ENCODE measurements around the gene RPN2. TPM values are rescaled to one million over a fixed set of nuclear protein-coding genes. Genes with fewer than 3 reads are reported as not detected.

The RPN2 gene
- total RNA-seq, 6 donors from 2014 or later: 55.5 to 193 (median 143) TPM

DNA sequence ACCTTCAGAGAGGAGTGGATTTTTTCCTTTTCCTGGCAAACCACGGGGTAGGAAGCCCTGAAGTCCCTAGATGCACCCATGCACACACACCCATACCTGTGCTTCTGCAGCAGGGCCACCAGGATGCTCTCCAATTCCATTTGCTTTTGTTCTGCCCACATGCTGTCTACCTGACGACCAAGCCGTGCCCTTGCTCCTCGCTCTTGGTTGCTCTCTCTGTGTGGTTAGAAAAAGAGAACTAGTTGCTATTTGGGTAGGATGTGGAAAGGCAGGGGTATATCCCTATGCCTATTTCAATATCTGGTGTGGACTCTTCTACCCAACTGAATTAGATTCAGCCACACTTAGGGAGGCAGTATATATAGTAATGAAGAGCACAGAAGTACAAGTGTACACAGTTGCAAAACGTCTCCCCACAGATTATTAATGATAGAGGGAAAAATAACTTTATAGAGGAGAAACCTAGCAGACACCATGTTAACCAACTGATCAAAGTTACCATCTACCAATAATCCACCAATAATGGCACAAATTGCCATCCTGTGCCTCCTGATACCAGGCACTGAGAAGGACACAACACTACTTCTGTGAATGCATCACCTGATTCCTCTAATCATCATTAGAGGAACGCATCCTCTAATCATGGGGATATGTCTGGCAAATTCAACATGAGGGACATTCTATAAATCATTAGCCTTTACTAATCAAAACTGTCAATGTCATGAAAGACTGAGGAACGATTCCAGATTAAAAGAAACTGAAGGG lies 75.2 kb downstream of the RPN2 start:
- TF ChIP-seq EP300 (IDR thresholded peaks at IDR 0.05) (no peak), POLR2A (IDR thresholded peaks at IDR 0.05) (no peak), POLR2AphosphoS5 (IDR thresholded peaks at IDR 0.05) (no peak)
- TF ChIP-seq, protein P1, sequence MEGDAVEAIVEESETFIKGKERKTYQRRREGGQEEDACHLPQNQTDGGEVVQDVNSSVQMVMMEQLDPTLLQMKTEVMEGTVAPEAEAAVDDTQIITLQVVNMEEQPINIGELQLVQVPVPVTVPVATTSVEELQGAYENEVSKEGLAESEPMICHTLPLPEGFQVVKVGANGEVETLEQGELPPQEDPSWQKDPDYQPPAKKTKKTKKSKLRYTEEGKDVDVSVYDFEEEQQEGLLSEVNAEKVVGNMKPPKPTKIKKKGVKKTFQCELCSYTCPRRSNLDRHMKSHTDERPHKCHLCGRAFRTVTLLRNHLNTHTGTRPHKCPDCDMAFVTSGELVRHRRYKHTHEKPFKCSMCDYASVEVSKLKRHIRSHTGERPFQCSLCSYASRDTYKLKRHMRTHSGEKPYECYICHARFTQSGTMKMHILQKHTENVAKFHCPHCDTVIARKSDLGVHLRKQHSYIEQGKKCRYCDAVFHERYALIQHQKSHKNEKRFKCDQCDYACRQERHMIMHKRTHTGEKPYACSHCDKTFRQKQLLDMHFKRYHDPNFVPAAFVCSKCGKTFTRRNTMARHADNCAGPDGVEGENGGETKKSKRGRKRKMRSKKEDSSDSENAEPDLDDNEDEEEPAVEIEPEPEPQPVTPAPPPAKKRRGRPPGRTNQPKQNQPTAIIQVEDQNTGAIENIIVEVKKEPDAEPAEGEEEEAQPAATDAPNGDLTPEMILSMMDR (IDR thresholded peaks at IDR 0.05): no peak
- H3K27me3 ChIP-seq: no peaks in the 10 kb centered on the region
- H3K4me3 ChIP-seq: no peak overlapping the region
- no peak overlapping the region for H3K27ac ChIP-seq
- DNase-seq: no peak
- H3K9me3 ChIP-seq: no peaks in the 10 kb centered on the region
- 77 to 78% methylated on average over 7 of the region's 7 CpGs for WGBS, 2 donors
- H3K4me1 ChIP-seq: no peaks in the 10 kb centered on the region
- no peaks in the 10 kb centered on the region for H3K36me3 ChIP-seq
- ATAC-seq (ENCODE audit: low FRiP score in 2 of 2): no peak

DNA sequence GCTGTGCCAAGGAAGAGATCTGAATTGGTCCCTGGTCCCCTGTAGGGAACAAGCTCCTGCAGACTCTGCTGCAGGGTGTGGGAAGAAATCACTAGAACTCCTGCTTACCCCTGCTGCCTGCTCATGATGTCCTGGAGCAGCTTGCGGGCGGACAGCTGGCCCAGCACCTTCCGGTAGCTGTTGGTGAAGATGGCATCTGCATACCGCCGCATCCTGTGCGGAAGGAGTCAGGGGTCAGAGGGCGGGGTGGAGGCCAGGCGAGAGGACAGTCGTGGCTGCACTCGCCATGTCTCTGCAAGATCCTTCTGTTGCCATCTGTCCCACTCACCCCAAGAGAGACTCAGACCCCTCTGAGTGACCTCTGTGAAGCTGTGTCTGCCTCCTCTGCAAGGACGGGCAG lies 77.2 kb downstream of the RPN2 start:
- Histone ChIP-seq H3K27me3 (no peaks in the 10 kb centered on the region), H3K27ac (no peak overlapping the region), H3K9me3 (no peaks in the 10 kb centered on the region), H3K4me1 (no peaks in the 10 kb centered on the region), H3K4me3 (no peak overlapping the region), H3K36me3 (no peaks in the 10 kb centered on the region)
- ATAC-seq (ENCODE audit: low FRiP score in 2 of 2) (no peak), DNase-seq (peak in 1 of 2 donors; percentile 55)
- TF ChIP-seq, protein P1 (IDR thresholded peaks at IDR 0.05): no peak
- no peak for TF ChIP-seq POLR2A (IDR thresholded peaks at IDR 0.05)
- no peak for TF ChIP-seq EP300 (IDR thresholded peaks at IDR 0.05)
- TF ChIP-seq POLR2AphosphoS5 (IDR thresholded peaks at IDR 0.05): no peak
- 74 to 85% methylated on average over 11 of the region's 11 CpGs for WGBS, 2 donors

DNA sequence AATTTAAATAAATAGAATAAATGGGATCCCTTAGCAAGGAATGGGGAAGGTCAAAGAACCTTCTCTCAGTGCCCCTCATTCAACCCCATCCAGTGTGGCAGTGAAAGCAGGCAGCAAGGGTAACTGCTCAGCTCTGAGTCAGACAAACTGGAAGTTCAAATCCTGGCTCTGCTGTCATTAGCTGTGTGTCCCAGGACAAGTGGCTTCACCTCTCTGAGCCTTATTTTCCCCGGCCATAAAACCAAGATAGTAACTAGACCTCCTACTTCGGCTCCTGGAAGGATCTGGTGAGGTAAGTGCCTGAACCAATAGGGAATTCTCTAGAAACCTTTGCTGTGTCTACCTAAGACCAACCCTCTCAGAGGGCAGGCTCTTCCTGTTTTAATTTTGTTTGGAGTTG lies 78.4 kb downstream of the RPN2 start:
- DNase-seq (no peak), ATAC-seq (ENCODE audit: low FRiP score in 2 of 2) (no peak)
- Histone ChIP-seq H3K4me1 (no peaks in the 10 kb centered on the region), H3K36me3 (no peaks in the 10 kb centered on the region), H3K27ac (no peak overlapping the region), H3K27me3 (no peaks in the 10 kb centered on the region), H3K9me3 (no peaks in the 10 kb centered on the region), H3K4me3 (no peak overlapping the region)
- WGBS, 2 donors: 70 to 84% methylated on average over 2 of the region's 2 CpGs
- TF ChIP-seq, protein P1 (IDR thresholded peaks at IDR 0.05): no peak
- TF ChIP-seq EP300 (IDR thresholded peaks at IDR 0.05) (no peak), POLR2AphosphoS5 (IDR thresholded peaks at IDR 0.05) (no peak), POLR2A (IDR thresholded peaks at IDR 0.05) (no peak)

DNA sequence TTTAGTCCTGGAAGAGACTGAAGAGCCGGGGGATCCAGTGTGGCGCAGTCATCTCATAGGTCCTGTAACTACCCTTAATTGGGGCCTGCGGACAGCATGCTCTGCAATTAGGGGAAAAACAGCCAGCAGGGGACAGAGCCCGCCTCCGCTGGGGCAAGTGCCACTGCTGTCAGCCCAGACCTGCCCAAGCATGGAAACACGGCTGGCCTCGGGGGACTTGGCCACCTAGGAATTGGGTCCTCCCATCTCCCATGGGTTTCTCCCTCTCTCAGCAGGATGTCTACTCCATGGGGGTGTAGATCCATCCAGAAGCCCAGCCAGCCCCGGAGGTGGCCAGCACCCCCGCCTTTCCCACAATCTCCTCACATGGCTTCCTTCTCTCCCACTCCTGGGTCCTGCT lies 78.9 kb downstream of the RPN2 start:
- DNase-seq (peak in 1 of 2 donors; percentile 61), ATAC-seq (ENCODE audit: low FRiP score in 2 of 2) (no peak)
- no peaks in the 10 kb centered on the region for H3K9me3 ChIP-seq
- no peak overlapping the region for H3K4me3 ChIP-seq
- TF ChIP-seq POLR2A (IDR thresholded peaks at IDR 0.05) (no peak), EP300 (IDR thresholded peaks at IDR 0.05) (no peak), POLR2AphosphoS5 (IDR thresholded peaks at IDR 0.05) (no peak)
- TF ChIP-seq, protein P1 (IDR thresholded peaks at IDR 0.05): no peak
- H3K36me3 ChIP-seq: no peaks in the 10 kb centered on the region
- no peaks in the 10 kb centered on the region for H3K27me3 ChIP-seq
- no peak overlapping the region for H3K27ac ChIP-seq
- H3K4me1 ChIP-seq: no peaks in the 10 kb centered on the region
- WGBS, 2 donors: 74 to 91% methylated on average over 3 to 9 of the region's 9 CpGs

DNA sequence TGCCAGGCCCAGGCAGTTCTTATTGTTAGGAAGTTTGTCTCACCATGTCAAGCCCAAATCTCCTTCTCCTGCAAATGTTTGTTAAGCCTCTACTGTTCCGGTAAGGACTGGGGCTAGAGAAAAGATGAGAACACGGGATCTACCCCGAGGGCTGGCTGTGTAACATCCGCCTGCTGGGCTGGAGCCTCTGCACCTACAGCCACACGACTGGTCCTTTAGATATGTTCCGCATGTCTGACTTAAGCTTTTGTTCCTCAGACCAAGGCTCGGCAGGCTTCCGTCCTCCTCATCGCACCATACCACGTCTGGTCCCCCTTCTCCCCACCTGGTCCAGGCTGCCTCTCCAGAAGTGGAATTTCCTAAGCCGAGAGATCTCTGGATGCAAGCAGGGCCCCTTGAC lies 79.9 kb downstream of the RPN2 start:
- DNase-seq (no peak), ATAC-seq (ENCODE audit: low FRiP score in 2 of 2) (no peak)
- H3K36me3 ChIP-seq: no peaks in the 10 kb centered on the region
- TF ChIP-seq POLR2A (IDR thresholded peaks at IDR 0.05) (no peak), EP300 (IDR thresholded peaks at IDR 0.05) (no peak), POLR2AphosphoS5 (IDR thresholded peaks at IDR 0.05) (no peak)
- TF ChIP-seq, protein P1 (IDR thresholded peaks at IDR 0.05): no peak
- no peaks in the 10 kb centered on the region for H3K4me1 ChIP-seq
- 79 to 90% methylated on average over 11 of the region's 11 CpGs for WGBS, 2 donors
- H3K27me3 ChIP-seq: no peaks in the 10 kb centered on the region
- H3K9me3 ChIP-seq: no peaks in the 10 kb centered on the region
- H3K4me3 ChIP-seq: no peak overlapping the region
- H3K27ac ChIP-seq: no peak overlapping the region

All from upper lobe of left lung (tissue), 6 donors.